Measurements from ENCODE around the gene FAR1. TPM values are rescaled to one million over a fixed set of nuclear protein-coding genes. Genes with fewer than 3 reads are reported as not detected.

FAR1 gene
- total RNA-seq, 4 donors from 2014 or later, result 29.3 to 50.3 (median 35.0) TPM

- Histone ChIP-seq H3K36me3 (no peaks in the 10 kb centered on the region), H3K4me1 (no peaks in the 10 kb centered on the region), H3K27ac (replicated peaks in 1 of 4) (no peak overlapping the region), H3K4me3 (no peak overlapping the region), H3K27me3 (peaks cover 0 to 15% (median 0%) of the 10 kb centered on the region in 4 donors), H3K9me3 (no peaks in the 10 kb centered on the region)
- WGBS, result 80% methylated on average over 1 of the region's 1 CpG
- no peak for DNase-seq (ENCODE audit: extremely low spot score)
- TF ChIP-seq CTCF (IDR thresholded peaks at IDR 0.05) (no peak), POLR2A (IDR thresholded peaks at IDR 0.05; ENCODE audit: low read depth) (no peak)
- intact Hi-C loops (cut with DNase I), result no loop called here
Observed at GRCh38 chr11:13767471-13767870, 99.0 kb downstream of the FAR1 start.

GRCh38 chr11:13769188-13769587 is 100.7 kb downstream of the FAR1 start:
- intact Hi-C loops (cut with DNase I), result no loop called here
- whole genome bisulfite sequencing, result 74% methylated on average over 2 of the region's 2 CpGs

GRCh38 chr11:13771151-13771550 is 102.7 kb downstream of the FAR1 start:
- no peak for TF ChIP-seq POLR2AphosphoS5 (IDR thresholded peaks at IDR 0.05)
- no peak for TF ChIP-seq EP300 (IDR thresholded peaks at IDR 0.05)
- TF ChIP-seq CTCF (IDR thresholded peaks at IDR 0.05), result no peak
- no peak for TF ChIP-seq POLR2A (IDR thresholded peaks at IDR 0.05; ENCODE audit: low read depth)
- intact Hi-C loops (cut with DNase I), result loop anchor here (5.0 kb wide), 1 partner anchor 476 kb away; no protein-coding TSS in a partner anchor
- Histone ChIP-seq H3K4me3 (no peak overlapping the region), H3K36me3 (no peaks in the 10 kb centered on the region), H3K27ac (replicated peaks in 1 of 4) (no peak overlapping the region), H3K27me3 (peaks cover 0 to 16% (median 0%) of the 10 kb centered on the region in 4 donors), H3K9me3 (no peaks in the 10 kb centered on the region), H3K4me1 (no peaks in the 10 kb centered on the region)
- DNase-seq (ENCODE audit: extremely low spot score), result no peak
- WGBS, result 84% methylated on average over 3 of the region's 3 CpGs

More at GRCh38 chr11:13769188-13769587, 100.7 kb downstream of the FAR1 start:
- Histone ChIP-seq H3K27ac (replicated peaks in 1 of 4) (no peak overlapping the region), H3K36me3 (no peaks in the 10 kb centered on the region), H3K4me3 (no peak overlapping the region), H3K9me3 (no peaks in the 10 kb centered on the region), H3K4me1 (no peaks in the 10 kb centered on the region), H3K27me3 (peaks cover 0 to 15% (median 0%) of the 10 kb centered on the region in 4 donors)
- TF ChIP-seq POLR2A (IDR thresholded peaks at IDR 0.05; ENCODE audit: low read depth) (no peak), CTCF (IDR thresholded peaks at IDR 0.05) (no peak), POLR2AphosphoS5 (IDR thresholded peaks at IDR 0.05) (no peak), EP300 (IDR thresholded peaks at IDR 0.05) (no peak)
- no peak for DNase-seq (ENCODE audit: extremely low spot score)

- no peaks in the 10 kb centered on the region for H3K36me3 ChIP-seq
- no peak for TF ChIP-seq POLR2AphosphoS5 (IDR thresholded peaks at IDR 0.05)
- TF ChIP-seq POLR2A (IDR thresholded peaks at IDR 0.05; ENCODE audit: low read depth), result no peak
- TF ChIP-seq EP300 (IDR thresholded peaks at IDR 0.05), result no peak
- TF ChIP-seq CTCF (IDR thresholded peaks at IDR 0.05), result peak in 2 of 3 experiments; percentile 18 to 28
- intact Hi-C loops (cut with DNase I), result loop anchor here (5.0 kb wide), 1 partner anchor 475 kb away; no protein-coding TSS in a partner anchor
- peaks cover 0 to 21% (median 0%) of the 10 kb centered on the region in 4 donors for H3K27me3 ChIP-seq
- H3K4me3 ChIP-seq, result no peak overlapping the region
- WGBS, result 40% methylated on average over 5 of the region's 5 CpGs
- no peak for DNase-seq (ENCODE audit: extremely low spot score)
- no peak overlapping the region for H3K27ac ChIP-seq (replicated peaks in 1 of 4)
- H3K4me1 ChIP-seq, result no peaks in the 10 kb centered on the region
- H3K9me3 ChIP-seq, result no peaks in the 10 kb centered on the region
Observed at GRCh38 chr11:13772223-13773046, 104.0 kb downstream of the FAR1 start.

Data from esophagus muscularis mucosa (tissue), 4 donors.